ENCODE measurements around the gene KCNE4.

Gene KCNE4

DNA sequence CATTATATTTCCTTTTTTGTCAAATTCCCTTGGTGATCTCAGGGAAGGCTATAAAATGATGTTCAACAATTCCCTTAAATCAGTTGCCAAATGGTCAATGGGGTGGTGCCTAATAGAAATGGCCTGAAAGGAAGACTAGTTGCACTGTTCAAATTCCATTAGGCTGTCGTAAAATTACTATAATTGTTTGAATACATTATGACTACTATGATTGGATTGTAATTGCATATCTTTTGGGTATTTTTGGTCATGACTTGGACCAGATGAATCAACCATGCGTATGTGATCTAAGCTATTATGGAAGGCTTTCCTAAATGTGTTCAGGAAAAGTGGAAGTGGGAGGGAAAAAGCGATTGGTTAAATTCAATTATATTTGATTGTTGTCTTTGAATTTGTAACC, 41.3 kb upstream of the KCNE4 start:
- H3K9ac ChIP-seq (ENCODE audit: low read depth, low read length) = no peak overlapping the region
- no peaks in the 10 kb centered on the region for H3K79me2 ChIP-seq (ENCODE audit: insufficient read depth, low read length)
- H2AFZ ChIP-seq (ENCODE audit: low read depth, low read length) = no peak overlapping the region
- H3K27me3 ChIP-seq (ENCODE audit: insufficient read depth, low read length, poor library complexity) = no peaks in the 10 kb centered on the region
- no peak overlapping the region for H3K27ac ChIP-seq (ENCODE audit: low read length)
- H3K4me1 ChIP-seq (ENCODE audit: insufficient read depth, low read length) = no peaks in the 10 kb centered on the region
- H3K36me3 ChIP-seq (ENCODE audit: insufficient read depth, low read length) = no peaks in the 10 kb centered on the region
- ATAC-seq (ENCODE audit: insufficient read depth, low read depth) (no peak), DNase-seq (no peak)
- TF ChIP-seq EZH2 (IDR thresholded peaks at IDR 0.05; ENCODE audit: borderline replicate concordance, low read depth, low read length, severe bottlenecking) = no peak
- TF ChIP-seq, protein P1, sequence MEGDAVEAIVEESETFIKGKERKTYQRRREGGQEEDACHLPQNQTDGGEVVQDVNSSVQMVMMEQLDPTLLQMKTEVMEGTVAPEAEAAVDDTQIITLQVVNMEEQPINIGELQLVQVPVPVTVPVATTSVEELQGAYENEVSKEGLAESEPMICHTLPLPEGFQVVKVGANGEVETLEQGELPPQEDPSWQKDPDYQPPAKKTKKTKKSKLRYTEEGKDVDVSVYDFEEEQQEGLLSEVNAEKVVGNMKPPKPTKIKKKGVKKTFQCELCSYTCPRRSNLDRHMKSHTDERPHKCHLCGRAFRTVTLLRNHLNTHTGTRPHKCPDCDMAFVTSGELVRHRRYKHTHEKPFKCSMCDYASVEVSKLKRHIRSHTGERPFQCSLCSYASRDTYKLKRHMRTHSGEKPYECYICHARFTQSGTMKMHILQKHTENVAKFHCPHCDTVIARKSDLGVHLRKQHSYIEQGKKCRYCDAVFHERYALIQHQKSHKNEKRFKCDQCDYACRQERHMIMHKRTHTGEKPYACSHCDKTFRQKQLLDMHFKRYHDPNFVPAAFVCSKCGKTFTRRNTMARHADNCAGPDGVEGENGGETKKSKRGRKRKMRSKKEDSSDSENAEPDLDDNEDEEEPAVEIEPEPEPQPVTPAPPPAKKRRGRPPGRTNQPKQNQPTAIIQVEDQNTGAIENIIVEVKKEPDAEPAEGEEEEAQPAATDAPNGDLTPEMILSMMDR (IDR thresholded peaks at IDR 0.05; ENCODE audit: borderline replicate concordance, extremely low read depth, low read length, poor library complexity, severe bottlenecking) = no peak
- H3K9me3 ChIP-seq (ENCODE audit: insufficient read depth, low read length, severe bottlenecking) = no peaks in the 10 kb centered on the region
- no peak overlapping the region for H3K4me3 ChIP-seq (ENCODE audit: low read depth in 1 of 2, low read length in 2 of 2)
- H4K20me1 ChIP-seq (ENCODE audit: insufficient read depth, low read length) = no peaks in the 10 kb centered on the region
- H3K4me2 ChIP-seq (ENCODE audit: insufficient read depth, low read length) = no peak overlapping the region

DNA sequence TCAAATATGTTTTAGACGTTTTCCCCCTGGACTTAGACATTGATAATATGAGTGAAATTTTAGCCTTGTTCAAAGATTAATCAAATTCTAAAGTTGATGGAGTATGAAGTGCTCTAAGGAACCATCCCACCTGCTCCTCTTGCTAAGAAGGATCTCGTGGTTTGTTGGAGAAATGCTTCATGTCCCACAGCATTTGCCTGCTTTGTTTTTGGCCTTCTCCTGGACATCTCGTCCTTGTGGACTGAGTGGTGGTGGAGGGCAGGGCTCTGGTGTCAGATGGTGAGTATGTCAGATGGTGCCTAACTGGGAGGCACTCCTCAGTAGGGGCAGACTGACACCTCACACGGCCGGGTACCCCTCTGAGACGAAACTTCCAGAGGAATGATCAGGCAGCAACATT, 39.7 kb upstream of the KCNE4 start:
- Histone ChIP-seq H3K4me3 (ENCODE audit: low read depth in 1 of 2, low read length in 2 of 2) (no peak overlapping the region), H3K4me2 (ENCODE audit: insufficient read depth, low read length) (no peak overlapping the region), H3K27me3 (ENCODE audit: insufficient read depth, low read length, poor library complexity) (no peaks in the 10 kb centered on the region), H4K20me1 (ENCODE audit: insufficient read depth, low read length) (no peaks in the 10 kb centered on the region), H3K9me3 (ENCODE audit: insufficient read depth, low read length, severe bottlenecking) (no peaks in the 10 kb centered on the region), H3K27ac (ENCODE audit: low read length) (no peak overlapping the region), H3K79me2 (ENCODE audit: insufficient read depth, low read length) (no peaks in the 10 kb centered on the region), H3K9ac (ENCODE audit: low read depth, low read length) (no peak overlapping the region), H2AFZ (ENCODE audit: low read depth, low read length) (no peak overlapping the region), H3K36me3 (ENCODE audit: insufficient read depth, low read length) (no peaks in the 10 kb centered on the region), H3K4me1 (ENCODE audit: insufficient read depth, low read length) (no peaks in the 10 kb centered on the region)
- DNase-seq (no peak), ATAC-seq (ENCODE audit: insufficient read depth, low read depth) (no peak)
- TF ChIP-seq EZH2 (IDR thresholded peaks at IDR 0.05; ENCODE audit: borderline replicate concordance, low read depth, low read length, severe bottlenecking) = no peak
- TF ChIP-seq, protein P1 (IDR thresholded peaks at IDR 0.05; ENCODE audit: borderline replicate concordance, extremely low read depth, low read length, poor library complexity, severe bottlenecking) = no peak

DNA sequence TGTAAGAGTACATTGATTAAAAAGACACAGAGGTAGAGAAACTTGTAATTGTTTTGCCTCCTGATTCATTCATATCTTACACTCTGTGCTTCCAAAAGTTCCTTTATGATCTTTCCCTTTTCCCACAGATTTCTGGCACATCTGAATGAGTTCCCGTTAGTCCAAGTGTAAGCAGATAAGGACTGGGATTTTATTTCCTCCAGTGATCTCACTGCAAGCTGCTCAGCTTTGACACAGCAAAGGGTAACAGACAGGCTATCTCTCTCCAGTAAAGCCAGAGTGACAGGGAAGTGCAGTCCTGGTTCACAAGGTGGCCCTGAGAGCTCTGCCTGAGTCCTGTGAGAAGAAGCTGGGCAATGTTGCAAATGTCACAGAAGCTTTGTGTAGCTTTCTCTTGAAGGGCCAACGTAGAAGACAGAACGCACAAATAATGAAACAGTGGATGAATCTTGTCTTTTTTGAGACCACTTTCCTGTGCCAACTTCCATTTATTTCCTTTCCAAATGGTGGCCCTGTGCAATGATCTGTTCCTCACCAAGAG, 32.5 kb upstream of the KCNE4 start:
- Histone ChIP-seq H3K4me1 (ENCODE audit: insufficient read depth, low read length) (no peaks in the 10 kb centered on the region), H3K27me3 (ENCODE audit: insufficient read depth, low read length, poor library complexity) (no peaks in the 10 kb centered on the region), H3K9me3 (ENCODE audit: insufficient read depth, low read length, severe bottlenecking) (no peaks in the 10 kb centered on the region), H3K79me2 (ENCODE audit: insufficient read depth, low read length) (no peaks in the 10 kb centered on the region), H3K9ac (ENCODE audit: low read depth, low read length) (no peak overlapping the region), H2AFZ (ENCODE audit: low read depth, low read length) (no peak overlapping the region), H3K27ac (ENCODE audit: low read length) (no peak overlapping the region), H3K4me2 (ENCODE audit: insufficient read depth, low read length) (no peak overlapping the region), H3K4me3 (ENCODE audit: low read depth in 1 of 2, low read length in 2 of 2) (no peak overlapping the region), H3K36me3 (ENCODE audit: insufficient read depth, low read length) (no peaks in the 10 kb centered on the region), H4K20me1 (ENCODE audit: insufficient read depth, low read length) (no peaks in the 10 kb centered on the region)
- TF ChIP-seq EZH2 (IDR thresholded peaks at IDR 0.05; ENCODE audit: borderline replicate concordance, low read depth, low read length, severe bottlenecking) = no peak
- TF ChIP-seq, protein P1 (IDR thresholded peaks at IDR 0.05; ENCODE audit: borderline replicate concordance, extremely low read depth, low read length, poor library complexity, severe bottlenecking) = no peak
- ATAC-seq (ENCODE audit: insufficient read depth, low read depth) = no peak
- no peak for DNase-seq

Measured in DND-41 (cell line).